SK-N-DZ (cell line): Measurements from ENCODE around the gene ZDHHC11B.

Experiments used
- DNase-seq: peaks from one replicate; pipeline ENCODE4 v3.0.0-alpha.2; 2015; ENCODE audit warnings: low spot score

ZDHHC11B gene

GRCh38 chr5:661891-662750, 122.4 kb downstream of the ZDHHC11B start:
- no peak for DNase-seq

GRCh38 chr5:660491-661030, 124.0 kb downstream of the ZDHHC11B start:
- DNase-seq = no peak
